Measurements from ENCODE around the gene ENTR1. TPM values are rescaled to one million over a fixed set of nuclear protein-coding genes. Genes with fewer than 3 reads are reported as not detected.

The ENTR1 gene
- total RNA-seq, 2 donors from 2014 or later, result 19.9 to 52.5 TPM

DNA sequence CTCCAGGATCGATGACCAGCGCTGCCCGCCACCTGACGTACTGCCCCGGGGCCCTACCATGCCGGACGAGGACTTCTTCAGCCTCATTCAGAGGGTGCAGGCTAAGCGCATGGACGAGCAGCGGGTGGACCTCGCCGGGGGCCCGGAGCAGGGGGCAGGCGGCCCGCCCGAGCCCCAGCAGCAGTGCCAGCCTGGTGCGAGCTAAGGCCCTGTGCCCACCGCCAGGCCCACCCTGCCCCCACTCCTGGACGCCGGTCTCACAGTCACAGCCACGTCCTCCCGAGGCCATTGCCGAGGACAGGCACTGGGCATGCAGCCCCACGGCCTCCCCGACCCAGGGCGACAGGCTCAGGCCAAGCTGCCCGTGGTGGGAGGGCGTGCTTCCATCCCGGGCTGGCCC is 52.4 kb downstream of the ENTR1 start:
- Histone ChIP-seq H3K4me1 (replicated peaks) (no peaks in the 10 kb centered on the region), H3K36me3 (no peaks in the 10 kb centered on the region), H3K27me3 (replicated peaks; ENCODE audit: insufficient read depth) (no peaks in the 10 kb centered on the region), H3K9me3 (no peaks in the 10 kb centered on the region), H3K27ac (no peak overlapping the region), H3K4me3 (no peak overlapping the region)
- intact Hi-C loops (cut with DNase I), result no loop called here
- DNase-seq (ENCODE audit: low spot score), result no peak
- TF ChIP-seq POLR2A (IDR thresholded peaks at IDR 0.05), result no peak
- TF ChIP-seq, protein P1, sequence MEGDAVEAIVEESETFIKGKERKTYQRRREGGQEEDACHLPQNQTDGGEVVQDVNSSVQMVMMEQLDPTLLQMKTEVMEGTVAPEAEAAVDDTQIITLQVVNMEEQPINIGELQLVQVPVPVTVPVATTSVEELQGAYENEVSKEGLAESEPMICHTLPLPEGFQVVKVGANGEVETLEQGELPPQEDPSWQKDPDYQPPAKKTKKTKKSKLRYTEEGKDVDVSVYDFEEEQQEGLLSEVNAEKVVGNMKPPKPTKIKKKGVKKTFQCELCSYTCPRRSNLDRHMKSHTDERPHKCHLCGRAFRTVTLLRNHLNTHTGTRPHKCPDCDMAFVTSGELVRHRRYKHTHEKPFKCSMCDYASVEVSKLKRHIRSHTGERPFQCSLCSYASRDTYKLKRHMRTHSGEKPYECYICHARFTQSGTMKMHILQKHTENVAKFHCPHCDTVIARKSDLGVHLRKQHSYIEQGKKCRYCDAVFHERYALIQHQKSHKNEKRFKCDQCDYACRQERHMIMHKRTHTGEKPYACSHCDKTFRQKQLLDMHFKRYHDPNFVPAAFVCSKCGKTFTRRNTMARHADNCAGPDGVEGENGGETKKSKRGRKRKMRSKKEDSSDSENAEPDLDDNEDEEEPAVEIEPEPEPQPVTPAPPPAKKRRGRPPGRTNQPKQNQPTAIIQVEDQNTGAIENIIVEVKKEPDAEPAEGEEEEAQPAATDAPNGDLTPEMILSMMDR (IDR thresholded peaks at IDR 0.05), result no peak
- TF ChIP-seq POLR2AphosphoS5 (IDR thresholded peaks at IDR 0.05), result no peak
- 90% methylated on average over 23 of the region's 29 CpGs for WGBS

DNA sequence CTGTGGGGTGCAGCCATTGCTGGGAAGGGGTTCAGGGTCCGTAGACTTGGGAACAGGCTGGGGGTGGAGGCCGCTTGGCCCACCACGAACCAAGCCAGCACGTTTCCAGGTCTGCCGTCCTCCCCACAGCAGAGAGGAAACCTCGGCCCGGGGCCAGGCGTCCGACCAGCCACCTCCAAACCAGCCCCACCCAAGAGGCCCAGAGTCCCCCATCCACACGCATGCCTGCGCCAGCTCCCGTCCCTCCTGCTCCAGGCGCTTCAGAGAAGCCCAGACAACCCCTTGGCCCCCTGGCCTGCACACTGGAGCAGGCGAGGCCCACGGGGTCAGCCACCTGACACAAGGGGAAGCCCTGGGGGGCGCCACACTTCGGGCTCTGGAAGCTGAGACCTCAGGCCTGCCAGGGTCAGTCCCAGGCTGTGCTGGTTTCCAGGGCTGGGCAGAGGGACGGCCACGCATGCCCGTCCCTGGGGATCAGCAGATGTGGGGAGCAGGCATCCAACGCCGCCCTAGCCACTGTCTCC is 53.1 kb downstream of the ENTR1 start:
- intact Hi-C loops (cut with DNase I), result no loop called here
- no peaks in the 10 kb centered on the region for H3K4me1 ChIP-seq (replicated peaks)
- WGBS, result 76% methylated on average over 20 of the region's 22 CpGs

DNA sequence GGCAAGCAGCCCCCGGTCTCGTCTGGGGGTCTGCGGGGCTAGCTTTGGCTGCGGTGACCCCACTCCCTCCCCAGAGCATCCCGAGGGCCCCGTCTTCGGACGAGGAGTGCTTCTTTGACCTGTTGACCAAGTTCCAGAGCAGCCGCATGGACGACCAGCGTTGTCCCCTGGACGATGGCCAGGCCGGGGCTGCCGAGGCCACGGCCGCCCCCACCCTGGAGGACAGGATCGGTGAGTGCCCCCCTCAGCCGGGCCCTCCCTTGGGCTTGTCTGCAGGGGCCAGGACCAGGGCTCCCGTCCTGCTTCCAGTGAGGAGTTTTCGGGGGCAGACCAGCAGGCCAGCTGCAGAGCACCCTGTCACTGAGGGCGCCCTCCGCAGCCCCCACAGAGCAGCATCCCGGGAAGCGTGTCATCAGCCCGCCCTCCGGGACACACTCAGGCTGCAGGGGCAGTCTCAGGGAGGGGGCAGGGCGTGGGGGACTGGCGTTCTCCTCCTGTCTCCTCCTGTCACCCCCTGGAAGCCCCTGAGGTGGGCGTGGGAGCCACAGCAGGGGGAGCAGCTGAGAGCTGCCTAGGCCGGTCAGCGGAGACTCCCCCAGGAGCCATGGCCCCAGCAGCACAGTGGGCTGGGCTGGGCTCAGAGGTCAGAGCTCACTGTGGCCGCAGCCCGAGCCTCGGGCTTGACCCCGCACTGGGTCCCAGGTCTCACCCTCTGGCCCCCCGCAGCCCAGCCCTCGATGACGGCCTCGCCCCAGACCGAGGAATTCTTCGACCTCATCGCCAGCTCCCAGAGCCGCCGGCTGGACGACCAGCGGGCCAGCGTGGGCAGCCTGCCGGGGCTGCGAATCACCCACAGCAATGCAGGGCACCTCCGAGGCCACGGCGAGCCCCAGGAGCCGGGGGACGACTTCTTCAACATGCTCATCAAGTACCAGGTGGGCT is 54.5 kb downstream of the ENTR1 start:
- Histone ChIP-seq H3K9me3 (no peaks in the 10 kb centered on the region), H3K27ac (no peak overlapping the region), H3K36me3 (no peaks in the 10 kb centered on the region), H3K27me3 (replicated peaks; ENCODE audit: insufficient read depth) (no peaks in the 10 kb centered on the region), H3K4me3 (no peak overlapping the region), H3K4me1 (replicated peaks) (no peaks in the 10 kb centered on the region)
- TF ChIP-seq, protein P1 (IDR thresholded peaks at IDR 0.05), result no peak
- TF ChIP-seq POLR2A (IDR thresholded peaks at IDR 0.05) (no peak), POLR2AphosphoS5 (IDR thresholded peaks at IDR 0.05) (no peak)
- DNase-seq (ENCODE audit: low spot score), result no peak
- intact Hi-C loops (cut with DNase I), result no loop called here
- WGBS, result 84% methylated on average over 50 of the region's 54 CpGs

More for the DNA sequence above, 53.1 kb downstream of the ENTR1 start:
- no peaks in the 10 kb centered on the region for H3K36me3 ChIP-seq
- no peak for TF ChIP-seq POLR2A (IDR thresholded peaks at IDR 0.05)
- no peak for TF ChIP-seq POLR2AphosphoS5 (IDR thresholded peaks at IDR 0.05)
- TF ChIP-seq, protein P1 (IDR thresholded peaks at IDR 0.05), result no peak
- H3K4me3 ChIP-seq, result no peak overlapping the region
- no peaks in the 10 kb centered on the region for H3K27me3 ChIP-seq (replicated peaks; ENCODE audit: insufficient read depth)
- no peak overlapping the region for H3K27ac ChIP-seq
- DNase-seq (ENCODE audit: low spot score), result no peak
- H3K9me3 ChIP-seq, result no peaks in the 10 kb centered on the region

DNA sequence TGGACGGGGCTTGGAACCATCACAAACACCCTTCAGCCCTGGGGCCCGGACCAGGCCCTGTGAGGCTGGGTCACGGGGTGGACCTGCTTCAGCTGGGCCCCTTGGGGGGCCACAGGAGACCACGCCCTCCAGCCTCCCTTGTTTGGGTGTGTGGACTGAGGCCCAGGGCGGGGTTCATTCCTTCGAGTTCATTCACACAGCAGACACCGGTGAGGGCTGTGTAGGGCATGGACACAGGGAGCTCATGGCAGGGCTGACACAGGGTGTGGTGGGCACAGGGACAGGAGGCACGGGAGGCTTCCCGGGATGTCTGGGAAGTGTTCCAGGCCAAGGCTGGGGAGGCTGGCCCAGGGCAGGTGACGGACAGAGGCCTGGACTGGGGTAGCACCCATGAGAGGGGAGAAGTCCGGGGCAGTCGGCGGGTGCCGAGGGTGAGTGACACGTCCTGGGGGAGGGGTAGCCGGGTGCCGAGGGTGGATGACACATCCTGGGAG is 55.8 kb downstream of the ENTR1 start:
- 53% methylated on average over 6 of the region's 17 CpGs for WGBS
- no peak for TF ChIP-seq POLR2A (IDR thresholded peaks at IDR 0.05)
- Histone ChIP-seq H3K4me3 (no peak overlapping the region), H3K9me3 (no peaks in the 10 kb centered on the region), H3K27ac (no peak overlapping the region), H3K36me3 (no peaks in the 10 kb centered on the region), H3K27me3 (replicated peaks; ENCODE audit: insufficient read depth) (no peaks in the 10 kb centered on the region), H3K4me1 (replicated peaks) (no peaks in the 10 kb centered on the region)
- no peak for DNase-seq (ENCODE audit: low spot score)
- intact Hi-C loops (cut with DNase I), result no loop called here

DNA sequence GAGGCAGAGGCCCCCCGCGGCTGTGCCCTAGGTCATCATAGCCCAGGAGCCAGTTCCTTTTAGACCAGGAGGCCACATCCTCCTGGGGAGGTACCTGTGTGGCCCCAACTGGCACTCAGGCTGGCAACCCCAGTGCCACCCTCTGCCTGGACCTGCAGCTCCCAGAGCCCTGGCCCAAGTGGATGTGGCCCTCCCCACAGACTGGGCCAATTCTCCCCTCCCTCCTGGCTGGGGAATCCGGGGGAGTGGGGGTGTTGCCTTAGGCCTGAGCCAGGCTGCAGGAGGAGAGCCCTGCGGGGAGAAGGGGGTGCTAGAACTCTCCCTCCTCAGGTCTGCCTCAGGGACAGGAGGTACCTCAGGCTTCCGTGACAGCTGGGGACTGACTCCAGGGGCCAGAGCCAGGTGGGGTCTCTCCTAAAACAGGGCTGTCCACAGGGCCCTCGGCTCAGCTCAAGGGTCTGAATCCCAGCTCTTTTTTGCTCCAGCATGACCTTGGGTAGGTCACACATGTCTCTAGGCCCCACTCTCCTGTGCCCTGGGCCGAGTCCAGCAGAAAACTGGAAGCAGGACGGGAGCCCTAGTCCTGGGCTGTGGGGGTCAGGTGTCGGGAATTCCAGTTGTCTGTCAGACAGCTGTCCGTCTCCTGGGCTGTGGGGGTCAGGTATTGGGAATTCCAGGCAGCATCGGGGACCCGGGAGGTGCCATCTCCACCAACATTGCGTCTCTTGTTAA is 56.5 kb downstream of the ENTR1 start:
- TF ChIP-seq POLR2A (IDR thresholded peaks at IDR 0.05), result no peak
- TF ChIP-seq POLR2AphosphoS5 (IDR thresholded peaks at IDR 0.05), result no peak
- TF ChIP-seq, protein P1 (IDR thresholded peaks at IDR 0.05), result no peak
- no peak for DNase-seq (ENCODE audit: low spot score)
- H3K27ac ChIP-seq, result no peak overlapping the region
- no peaks in the 10 kb centered on the region for H3K9me3 ChIP-seq
- no peaks in the 10 kb centered on the region for H3K36me3 ChIP-seq
- no peaks in the 10 kb centered on the region for H3K4me1 ChIP-seq (replicated peaks)
- WGBS, result 46% methylated on average over 10 of the region's 13 CpGs
- intact Hi-C loops (cut with DNase I), result no loop called here
- H3K4me3 ChIP-seq, result no peak overlapping the region
- no peaks in the 10 kb centered on the region for H3K27me3 ChIP-seq (replicated peaks; ENCODE audit: insufficient read depth)
